OCI-LY3 (cell line): Measurements from ENCODE around the gene ABLIM2.

Experiments
- H2AFZ ChIP-seq: fragments of 200-600, 300-600 bp; shearing (Covaris generic); 2 replicates; pipeline ENCODE4 v1.6.0; 2014; ENCODE audit warnings: antibody characterized with exemption, low read depth, low read length
- H3K27ac ChIP-seq: fragments of 200-600, 300-600 bp; sonication (generic); 2 replicates; pipeline ENCODE4 v1.5.1; 2014; ENCODE audit warnings: mild to moderate bottlenecking, low read length, moderate library complexity, mixed read lengths
- H3K27me3 ChIP-seq: fragments of 200-600, 300-600 bp; sonication (generic); 2 replicates; pipeline ENCODE4 v1.6.1; 2014; ENCODE audit warnings: low read depth, low read length, mixed read lengths
- H3K36me3 ChIP-seq: fragments of 200-600, 300-600 bp; sonication (generic); replicated peaks from 2 replicates; pipeline ENCODE3; 2014; ENCODE audit warnings: low read depth, low read length, mixed read lengths
- H3K4me1 ChIP-seq: fragments of 300-600, 200-600 bp; sonication (generic); 2 replicates; pipeline ENCODE4 v1.6.1; 2014; ENCODE audit warnings: low read length, mixed read lengths
- H3K4me2 ChIP-seq: fragments of 200-600, 300-600 bp; sonication (generic); 2 replicates; pipeline ENCODE4 v1.6.1; 2014; ENCODE audit warnings: low read length, mixed read lengths
- H3K4me3 ChIP-seq: fragments of 300-600, 200-600 bp; sonication (generic); 2 replicates; pipeline ENCODE4 v1.5.1; 2014; ENCODE audit warnings: antibody characterized with exemption, mild to moderate bottlenecking, low read length, moderate library complexity
- H3K79me2 ChIP-seq: fragments of 300-600, 200-600 bp; shearing (Covaris generic); 2 replicates; pipeline ENCODE4 v1.6.1; 2014; ENCODE audit warnings: mild to moderate bottlenecking, low read length, mixed read lengths
- H3K9ac ChIP-seq: fragments of 300-600, 200-600 bp; shearing (Covaris generic); 2 replicates; pipeline ENCODE4 v1.6.0; 2014; ENCODE audit warnings: mild to moderate bottlenecking, low read length, moderate library complexity
- H3K9me3 ChIP-seq: fragments of 200-600, 300-600 bp; shearing (Covaris generic); 2 replicates; pipeline ENCODE4 v1.6.1; 2014; ENCODE audit warnings: low read length, mixed read lengths; ENCODE audit not compliant: insufficient read depth
- H4K20me1 ChIP-seq: fragments of 200-600, 300-600 bp; sonication (generic); 2 replicates; pipeline ENCODE4 v1.6.1; 2016; ENCODE audit warnings: low read length, mixed read lengths; ENCODE audit not compliant: insufficient read depth
- EZH2phosphoT487 ChIP-seq: fragments of 200-600 bp; shearing (Covaris generic); IDR thresholded peaks from 2 replicates; pipeline ENCODE4 v1.6.1; 2018; ENCODE audit warnings: antibody characterized with exemption, mixed run types, low read depth
- TF ChIP-seq, protein P1 (sequence below): fragments of 200-600, 300-600 bp; sonication (generic); IDR thresholded peaks from 2 replicates; pipeline ENCODE4 v1.5.1; 2014; ENCODE audit warnings: antibody characterized with exemption, low read length, low read depth

The ABLIM2 gene

DNA sequence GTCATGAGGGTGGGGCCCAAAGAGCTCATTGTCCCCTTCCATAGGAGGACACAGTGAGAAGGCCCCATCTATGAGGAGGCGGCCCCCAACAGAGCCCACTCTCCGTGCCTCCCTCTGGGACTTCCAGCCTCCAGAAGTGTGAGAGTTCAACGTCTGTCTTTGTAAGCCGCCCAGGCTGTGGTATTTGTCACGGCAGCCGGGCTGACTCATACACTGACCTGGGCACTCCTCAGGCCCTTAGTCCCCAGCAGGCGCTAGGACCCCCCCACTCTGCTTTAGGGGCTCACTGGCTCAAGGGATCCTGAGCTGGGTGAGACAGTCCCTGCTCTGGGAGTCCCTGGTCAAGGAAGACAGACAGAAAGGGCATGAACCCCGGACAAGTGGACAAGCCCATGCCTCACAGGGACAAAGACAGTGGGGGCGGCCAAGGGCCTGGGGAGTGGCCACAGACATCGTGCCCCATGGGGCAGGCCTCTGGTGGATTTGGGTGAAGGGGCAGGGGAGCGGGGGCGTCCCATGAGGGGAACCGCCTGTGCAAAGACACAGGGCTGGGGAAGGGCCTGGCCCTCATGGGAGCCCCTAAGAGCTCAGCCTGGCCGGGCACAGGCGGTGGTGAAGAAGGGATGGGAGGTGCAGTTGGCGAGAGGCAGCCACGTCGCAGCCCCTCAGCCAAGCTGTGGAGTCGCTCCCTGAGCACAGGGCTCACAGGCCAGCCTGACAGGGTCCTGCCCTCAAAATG, 21.5 kb downstream of the ABLIM2 start:
- Histone ChIP-seq H3K9me3 (no peaks in the 10 kb centered on the region), H3K27me3 (no peaks in the 10 kb centered on the region), H3K36me3 (no peaks in the 10 kb centered on the region), H3K9ac (no peak overlapping the region), H3K4me2 (no peak overlapping the region), H3K27ac (no peak overlapping the region), H3K4me3 (no peak overlapping the region), H3K79me2 (no peaks in the 10 kb centered on the region), H4K20me1 (no peaks in the 10 kb centered on the region), H3K4me1 (no peaks in the 10 kb centered on the region), H2AFZ (no peak overlapping the region)
- no peak for TF ChIP-seq EZH2phosphoT487
- TF ChIP-seq, protein P1, sequence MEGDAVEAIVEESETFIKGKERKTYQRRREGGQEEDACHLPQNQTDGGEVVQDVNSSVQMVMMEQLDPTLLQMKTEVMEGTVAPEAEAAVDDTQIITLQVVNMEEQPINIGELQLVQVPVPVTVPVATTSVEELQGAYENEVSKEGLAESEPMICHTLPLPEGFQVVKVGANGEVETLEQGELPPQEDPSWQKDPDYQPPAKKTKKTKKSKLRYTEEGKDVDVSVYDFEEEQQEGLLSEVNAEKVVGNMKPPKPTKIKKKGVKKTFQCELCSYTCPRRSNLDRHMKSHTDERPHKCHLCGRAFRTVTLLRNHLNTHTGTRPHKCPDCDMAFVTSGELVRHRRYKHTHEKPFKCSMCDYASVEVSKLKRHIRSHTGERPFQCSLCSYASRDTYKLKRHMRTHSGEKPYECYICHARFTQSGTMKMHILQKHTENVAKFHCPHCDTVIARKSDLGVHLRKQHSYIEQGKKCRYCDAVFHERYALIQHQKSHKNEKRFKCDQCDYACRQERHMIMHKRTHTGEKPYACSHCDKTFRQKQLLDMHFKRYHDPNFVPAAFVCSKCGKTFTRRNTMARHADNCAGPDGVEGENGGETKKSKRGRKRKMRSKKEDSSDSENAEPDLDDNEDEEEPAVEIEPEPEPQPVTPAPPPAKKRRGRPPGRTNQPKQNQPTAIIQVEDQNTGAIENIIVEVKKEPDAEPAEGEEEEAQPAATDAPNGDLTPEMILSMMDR: no peak

DNA sequence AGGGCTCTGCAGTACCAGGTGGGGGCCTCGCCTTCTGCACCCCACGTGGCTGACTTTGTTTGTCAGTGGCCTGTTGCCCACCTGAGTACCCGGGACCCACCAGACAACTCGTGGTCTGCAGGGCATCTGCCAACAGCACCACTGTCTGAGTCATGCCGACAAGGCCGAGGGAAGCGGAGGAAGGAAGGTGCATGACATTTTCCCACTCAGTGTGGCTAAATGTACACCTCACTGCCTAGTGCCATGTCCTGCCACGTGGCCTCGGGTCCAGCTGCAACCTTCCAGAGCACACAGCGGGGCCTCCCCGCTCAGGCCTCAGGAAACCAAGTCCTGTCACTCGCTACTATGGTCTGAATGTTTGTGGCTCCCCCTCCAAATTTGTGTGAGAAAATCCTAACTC, 22.1 kb downstream of the ABLIM2 start:
- Histone ChIP-seq H3K9me3 (no peaks in the 10 kb centered on the region), H4K20me1 (no peaks in the 10 kb centered on the region), H3K4me2 (no peak overlapping the region), H3K27ac (no peak overlapping the region), H3K36me3 (no peaks in the 10 kb centered on the region), H3K27me3 (no peaks in the 10 kb centered on the region), H3K9ac (no peak overlapping the region), H2AFZ (no peak overlapping the region), H3K4me1 (no peaks in the 10 kb centered on the region), H3K4me3 (no peak overlapping the region), H3K79me2 (no peaks in the 10 kb centered on the region)
- TF ChIP-seq EZH2phosphoT487: no peak
- TF ChIP-seq, protein P1: no peak

DNA sequence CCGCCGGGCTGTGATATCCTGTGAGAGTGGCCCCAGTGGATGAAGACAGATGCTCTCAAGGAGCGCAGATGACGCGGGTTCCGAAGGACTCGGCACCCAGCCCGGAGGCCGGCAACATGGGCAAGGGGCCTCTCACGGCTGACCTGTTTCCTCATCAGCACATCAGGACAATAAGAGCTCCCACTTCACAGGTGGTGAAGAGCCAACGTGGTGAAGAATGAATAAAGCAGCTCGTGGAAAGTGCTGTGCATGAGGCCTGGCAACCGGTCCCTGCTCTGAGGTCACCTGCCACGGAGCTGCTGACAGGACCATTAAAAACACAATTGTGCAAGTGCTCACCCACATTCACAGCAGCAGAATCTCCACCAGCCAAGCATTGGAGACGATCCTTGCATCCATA, 22.9 kb downstream of the ABLIM2 start:
- TF ChIP-seq, protein P1: no peak
- TF ChIP-seq EZH2phosphoT487: no peak
- no peak overlapping the region for H2AFZ ChIP-seq

DNA sequence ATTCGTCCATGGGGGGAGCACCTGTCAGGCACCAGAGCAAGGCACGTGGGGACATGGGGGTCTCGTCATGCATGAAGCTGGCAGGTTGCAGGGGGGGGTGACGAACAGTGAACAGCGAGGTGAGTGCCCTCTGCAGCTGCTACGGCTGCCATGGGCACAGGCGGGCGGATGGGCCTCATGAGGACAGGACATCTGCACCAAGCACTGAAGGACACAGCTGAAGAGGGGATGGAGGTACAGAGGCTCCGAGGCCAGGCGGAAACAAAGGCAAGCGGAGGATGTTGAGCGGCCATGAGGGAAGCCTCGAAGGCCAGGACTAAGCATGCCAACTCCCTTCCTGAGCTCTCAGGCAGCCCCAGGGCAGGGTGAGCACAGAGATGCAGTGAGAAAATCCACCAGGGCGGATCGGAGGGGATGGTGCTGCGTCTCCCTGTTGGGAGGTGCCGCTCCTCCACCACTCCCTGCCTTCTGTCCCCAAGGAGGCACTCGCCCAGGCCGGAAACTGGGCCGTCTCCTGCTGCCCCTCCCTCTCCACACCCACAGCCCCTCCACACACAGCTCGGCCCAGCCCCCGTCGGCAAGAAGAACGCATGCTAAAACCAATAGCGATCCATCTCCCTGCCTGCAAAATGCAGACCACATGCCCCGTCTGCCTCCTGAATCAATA, 24.6 kb downstream of the ABLIM2 start:
- H2AFZ ChIP-seq: no peak overlapping the region
- no peaks in the 10 kb centered on the region for H4K20me1 ChIP-seq
- H3K27ac ChIP-seq: no peak overlapping the region
- H3K36me3 ChIP-seq: no peaks in the 10 kb centered on the region
- H3K4me3 ChIP-seq: no peak overlapping the region
- H3K9ac ChIP-seq: no peak overlapping the region
- no peak overlapping the region for H3K4me2 ChIP-seq
- no peak for TF ChIP-seq EZH2phosphoT487
- no peaks in the 10 kb centered on the region for H3K27me3 ChIP-seq
- H3K4me1 ChIP-seq: no peaks in the 10 kb centered on the region
- H3K79me2 ChIP-seq: no peaks in the 10 kb centered on the region
- no peaks in the 10 kb centered on the region for H3K9me3 ChIP-seq

More for the DNA sequence above, 22.9 kb downstream of the ABLIM2 start:
- no peaks in the 10 kb centered on the region for H3K4me1 ChIP-seq
- no peaks in the 10 kb centered on the region for H3K79me2 ChIP-seq
- no peaks in the 10 kb centered on the region for H3K36me3 ChIP-seq
- H3K27ac ChIP-seq: no peak overlapping the region
- no peaks in the 10 kb centered on the region for H3K9me3 ChIP-seq
- H3K27me3 ChIP-seq: no peaks in the 10 kb centered on the region
- H3K9ac ChIP-seq: no peak overlapping the region
- no peaks in the 10 kb centered on the region for H4K20me1 ChIP-seq
- no peak overlapping the region for H3K4me2 ChIP-seq
- no peak overlapping the region for H3K4me3 ChIP-seq
